CD8-positive, alpha-beta memory T cell (primary cell): ENCODE data around the gene PSD2. TPM values are rescaled to one million over a fixed set of nuclear protein-coding genes. Genes with fewer than 3 reads are reported as not detected.
"Not testable (repeated sequence)": the region's sequence is repeated elsewhere in the genome, so short reads cannot be mapped to it uniquely, and the experiment has no call there.

Experiments used
- CTCF ChIA-PET: fragments of 350-600 bp; sonication (Branson Sonifier 250); formaldehyde crosslinking; loops from one replicate; lab custom pipeline; 2021; ENCODE audit warnings: antibody characterized with exemption; lab: Charles Lee
- POLR2A ChIA-PET: fragments of 350-600 bp; sonication (Branson Sonifier 250); formaldehyde crosslinking; loops from one replicate; lab custom pipeline; 2021; ENCODE audit warnings: antibody characterized with exemption; lab: Charles Lee
- DNase-seq, 5 donors: peaks; one replicate each; pipeline versions ENCODE4 v3.0.0 to v3.0.0-alpha.2; 2020 to 2022; ENCODE audit warnings: mixed read lengths in 1 of 5
- H3K27ac ChIP-seq: one replicate; pipeline ENCODE4 v1.7.0; 2013; ENCODE audit warnings: low read depth, mild to moderate bottlenecking, low read length, moderate library complexity
- H3K27me3 ChIP-seq: 2 replicates; pipeline ENCODE4 v1.7.0; 2013; ENCODE audit warnings: low read length, mild to moderate bottlenecking; ENCODE audit not compliant: insufficient read depth, poor library complexity, severe bottlenecking
- H3K36me3 ChIP-seq: 2 replicates; pipeline ENCODE4 v1.7.0; 2013; ENCODE audit warnings: mild to moderate bottlenecking, low read length, moderate library complexity; ENCODE audit not compliant: insufficient read depth
- H3K4me1 ChIP-seq: 2 replicates; pipeline ENCODE4 v1.7.0; 2013; ENCODE audit warnings: mild to moderate bottlenecking, low read length, moderate library complexity; ENCODE audit not compliant: insufficient read depth
- H3K4me3 ChIP-seq: 2 replicates; pipeline ENCODE4 v1.7.0; 2013; ENCODE audit warnings: mild to moderate bottlenecking, low read length
- H3K9me3 ChIP-seq: 2 replicates; pipeline ENCODE4 v1.7.0; 2013; ENCODE audit warnings: mild to moderate bottlenecking, low read length
- H3K27ac Mint-ChIP-seq, 8 donors: one replicate each; pipeline ENCODE4 v1.8.0; 2020 to 2021; ENCODE audit warnings: mixed read lengths in 8 of 8, mild to moderate bottlenecking in 6 of 8, inconsistent platforms in 3 of 8, moderate library complexity in 3 of 8
- H3K27me3 Mint-ChIP-seq, 2 donors: one replicate each; pipeline ENCODE4 v1.8.0; 2020 to 2021; ENCODE audit warnings: mixed read lengths in 2 of 2, mild to moderate bottlenecking in 1 of 2, moderate library complexity in 1 of 2
- H3K36me3 Mint-ChIP-seq, 3 donors: one replicate each; pipeline ENCODE4 v1.8.0; 2020 to 2021; ENCODE audit warnings: mixed read lengths in 3 of 3, inconsistent platforms in 1 of 3, mild to moderate bottlenecking in 1 of 3
- H3K4me1 Mint-ChIP-seq, 3 donors: one replicate each; pipeline ENCODE4 v1.8.0; 2020 to 2021; ENCODE audit warnings: mixed read lengths in 3 of 3, inconsistent platforms in 1 of 3, mild to moderate bottlenecking in 1 of 3
- H3K4me3 Mint-ChIP-seq, 7 donors: one replicate each; pipeline ENCODE4 v1.8.0; 2020 to 2021; ENCODE audit warnings: mixed read lengths in 7 of 7, mild to moderate bottlenecking in 6 of 7, moderate library complexity in 4 of 7, inconsistent platforms in 2 of 7
- H3K9me3 Mint-ChIP-seq, 5 donors: one replicate each; pipeline ENCODE4 v1.8.0; 2020 to 2022; ENCODE audit warnings: mixed read lengths in 5 of 5, mild to moderate bottlenecking in 3 of 5, moderate library complexity in 2 of 5, inconsistent platforms in 1 of 5
- polyA plus RNA-seq: library from polyadenylated mRNA; unstranded; fragments of 300-500 nt; fragmentation: Illumina TruSeq; gene quantifications from one replicate; pipeline ENCODE4 v1.2.3, GENCODE V29; 2021
- total RNA-seq, 2 experiments: library from RNA; stranded (reverse); gene quantifications; one replicate each; pipeline ENCODE4 v1.2.3, GENCODE V29; 2021

The PSD2 gene
- total and polyA plus RNA-seq, 3 experiments from 2014 or later = 0.12 TPM; not detected in 2

GRCh38 chr5:139787568-139788293, 7.9 kb upstream of the PSD2 start:
- Mint-ChIP-seq H3K4me3 (peak overlapping the region; percentile 73 to 92 (median 87)), H3K4me1 (peaks cover 0 to 8% (median 8%) of the 10 kb centered on the region in 3 donors), H3K27me3 (peaks cover 14 to 26% of the 10 kb centered on the region in 2 donors), H3K36me3 (peaks cover 0 to 1% (median 0%) of the 10 kb centered on the region in 3 donors), H3K27ac (peak overlapping the region in 4 of 8 donors; percentile 42 to 77 (median 62)), H3K9me3 (no peaks in the 10 kb centered on the region)
- H3K4me1 ChIP-seq = peaks cover 10% of the 10 kb centered on the region
- H3K27me3 ChIP-seq = peaks cover 15% of the 10 kb centered on the region
- H3K36me3 ChIP-seq = no peaks in the 10 kb centered on the region
- peak overlapping the region; percentile 93 for H3K4me3 ChIP-seq
- no peaks in the 10 kb centered on the region for H3K9me3 ChIP-seq
- ChIA-PET CTCF (interaction anchor here (0.6 to 9.7 kb wide), 35 partner anchors 10 to 425 kb away, joined by 3 to 146 read pairs (median 4); partner anchors contain the start of genes NRG2 and PSD2), POLR2A (no interaction called here)
- peak overlapping the region; percentile 31 for H3K27ac ChIP-seq
- peak; percentile 76 to 85 (median 80) for DNase-seq

DNA sequence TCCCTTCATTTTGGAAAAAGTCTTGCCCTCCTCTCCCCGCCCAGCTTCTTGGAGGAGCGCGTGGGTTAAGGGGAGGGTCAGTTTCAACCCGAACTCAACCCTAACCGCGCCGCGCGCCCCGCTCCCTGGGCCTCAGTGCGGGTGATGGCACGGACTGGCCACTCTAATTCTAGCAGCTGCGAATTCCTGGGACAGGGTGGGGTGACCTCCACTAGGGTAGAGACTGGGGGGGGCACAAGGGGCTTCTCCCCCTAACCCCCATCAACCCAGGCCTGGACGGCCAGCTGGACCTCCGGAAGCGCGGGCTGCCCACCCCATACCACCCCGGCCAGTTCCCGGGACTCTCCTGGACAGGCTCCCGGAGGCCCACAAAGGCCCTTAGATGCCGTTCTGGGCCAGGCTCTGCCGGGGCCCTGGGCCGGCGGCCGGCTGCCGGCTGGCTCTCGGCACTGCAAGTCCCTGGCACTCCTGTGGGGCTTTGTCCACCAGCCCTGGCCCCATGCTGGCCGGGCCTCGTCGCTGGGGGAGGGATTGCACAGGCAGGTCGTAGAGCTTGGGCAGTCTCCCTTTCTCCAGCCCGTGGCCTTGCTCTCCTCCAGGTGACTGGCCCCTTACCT, 7.2 kb upstream of the PSD2 start:
- Histone ChIP-seq H3K4me1 (peaks cover 10% of the 10 kb centered on the region), H3K27ac (no peak overlapping the region), H3K36me3 (no peaks in the 10 kb centered on the region), H3K4me3 (no peak overlapping the region), H3K9me3 (no peaks in the 10 kb centered on the region), H3K27me3 (peaks cover 15% of the 10 kb centered on the region)
- H3K36me3 Mint-ChIP-seq = peaks cover 0 to 1% (median 0%) of the 10 kb centered on the region in 3 donors
- peak overlapping the region in 6 of 7 donors; percentile 57 to 87 (median 74) for H3K4me3 Mint-ChIP-seq
- H3K4me1 Mint-ChIP-seq = peaks cover 0 to 8% (median 8%) of the 10 kb centered on the region in 3 donors
- no peak for DNase-seq
- no peak overlapping the region for H3K27ac Mint-ChIP-seq
- POLR2A ChIA-PET = no interaction called here
- H3K9me3 Mint-ChIP-seq = no peaks in the 10 kb centered on the region
- H3K27me3 Mint-ChIP-seq = peaks cover 19 to 30% of the 10 kb centered on the region in 2 donors
- CTCF ChIA-PET = interaction anchor here (1.2 to 9.7 kb wide), 15 partner anchors 9 to 180 kb away, joined by 3 to 146 read pairs (median 7); partner anchors contain the start of gene PSD2

DNA sequence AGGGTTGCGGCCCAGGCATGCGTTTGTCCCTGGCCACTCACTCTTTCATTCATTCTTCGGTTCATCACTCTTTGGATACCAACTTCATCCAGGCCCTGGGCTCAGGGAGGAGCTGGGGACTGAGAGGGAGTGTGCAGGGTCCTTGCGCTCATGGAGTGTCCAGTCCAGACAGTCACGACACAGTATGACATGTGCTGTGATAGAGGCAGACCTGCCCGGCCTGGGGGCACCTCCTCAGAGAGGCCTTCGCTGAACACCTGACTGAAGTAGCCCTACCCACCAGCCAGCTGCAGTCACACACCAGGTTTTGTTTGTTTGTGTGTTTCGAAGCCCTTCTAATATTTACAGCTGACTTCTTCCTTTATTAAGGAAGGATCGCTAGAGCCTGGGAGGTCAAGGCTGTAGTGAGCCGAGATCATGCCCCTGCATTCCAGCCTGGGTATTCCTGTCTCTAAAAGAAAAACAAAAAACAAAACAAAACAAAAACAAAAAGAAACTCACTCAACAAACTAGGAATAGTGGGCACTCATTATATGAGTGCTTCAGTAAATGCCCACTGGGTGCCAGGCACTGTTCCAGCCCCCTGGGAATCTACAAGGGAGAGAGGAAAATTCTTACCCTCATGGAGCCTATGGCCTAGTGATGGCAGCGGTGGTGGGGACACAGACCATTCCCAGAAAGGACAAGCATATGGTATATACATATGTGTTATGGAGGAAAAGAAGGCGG, 6.3 kb upstream of the PSD2 start:
- no peaks in the 10 kb centered on the region for H3K9me3 Mint-ChIP-seq
- Histone ChIP-seq H3K27ac (no peak overlapping the region), H3K4me1 (peaks cover 10% of the 10 kb centered on the region), H3K36me3 (no peaks in the 10 kb centered on the region), H3K9me3 (no peaks in the 10 kb centered on the region), H3K4me3 (no peak overlapping the region), H3K27me3 (peaks cover 19% of the 10 kb centered on the region)
- no peak for DNase-seq
- H3K4me3 Mint-ChIP-seq = peak overlapping the region in 5 of 7 donors; percentile 11 to 70 (median 54)
- ChIA-PET CTCF (interaction anchor here (0.8 to 9.7 kb wide), 6 partner anchors 8 to 179 kb away, joined by 3 to 146 read pairs (median 4); partner anchors contain the start of gene PSD2), POLR2A (no interaction called here)
- H3K27ac Mint-ChIP-seq = peak overlapping the region in 1 of 8 donors; percentile 38
- H3K27me3 Mint-ChIP-seq = peaks cover 22 to 32% of the 10 kb centered on the region in 2 donors
- peaks cover 3 to 11% (median 10%) of the 10 kb centered on the region in 3 donors for H3K4me1 Mint-ChIP-seq
- peaks cover 0 to 1% (median 0%) of the 10 kb centered on the region in 3 donors for H3K36me3 Mint-ChIP-seq

DNA sequence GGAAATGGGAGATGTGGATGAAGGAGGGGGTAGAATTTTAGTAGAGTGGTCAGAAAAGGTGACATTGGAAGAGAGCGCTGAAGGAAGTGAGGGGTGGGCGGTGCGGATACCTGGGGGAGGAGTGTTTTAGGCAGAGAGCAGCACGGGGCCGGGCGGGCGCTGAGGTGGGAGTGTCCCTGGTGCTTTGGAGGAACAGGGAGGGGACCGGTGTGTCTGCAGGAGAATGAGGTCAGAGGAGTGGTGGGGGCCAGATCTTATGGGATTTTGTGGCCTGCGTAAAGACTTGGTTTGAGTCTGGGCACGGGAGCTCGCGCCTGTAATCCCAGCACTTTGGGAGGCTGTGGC, 5.8 kb upstream of the PSD2 start:
- H3K4me3 Mint-ChIP-seq = no peak overlapping the region
- H3K27me3 ChIP-seq = peaks cover 24% of the 10 kb centered on the region
- H3K36me3 Mint-ChIP-seq = peaks cover 0 to 1% (median 0%) of the 10 kb centered on the region in 3 donors
- CTCF ChIA-PET = interaction anchor here (0.8 to 9.7 kb wide), 8 partner anchors 8 to 178 kb away, joined by 3 to 146 read pairs (median 6); partner anchors contain the start of gene PSD2
- no peak overlapping the region for H3K4me3 ChIP-seq
- peaks cover 5 to 15% (median 13%) of the 10 kb centered on the region in 3 donors for H3K4me1 Mint-ChIP-seq
- H3K9me3 ChIP-seq = no peaks in the 10 kb centered on the region
- H3K4me1 ChIP-seq = peaks cover 10% of the 10 kb centered on the region
- no peak overlapping the region for H3K27ac ChIP-seq
- DNase-seq = no peak
- H3K36me3 ChIP-seq = no peaks in the 10 kb centered on the region
- H3K27me3 Mint-ChIP-seq = peaks cover 26 to 34% of the 10 kb centered on the region in 2 donors
- no peaks in the 10 kb centered on the region for H3K9me3 Mint-ChIP-seq
- POLR2A ChIA-PET = no interaction called here
- H3K27ac Mint-ChIP-seq = no peak overlapping the region

- Histone ChIP-seq H3K4me1 (peaks cover 7% of the 10 kb centered on the region), H3K4me3 (no peak overlapping the region), H3K9me3 (no peaks in the 10 kb centered on the region), H3K27me3 (peaks cover 29% of the 10 kb centered on the region), H3K36me3 (no peaks in the 10 kb centered on the region), H3K27ac (no peak overlapping the region)
- ChIA-PET CTCF (interaction anchor here (1.6 to 9.7 kb wide), 4 partner anchors 17 to 176 kb away, joined by 4 to 146 read pairs (median 10); no protein-coding TSS in a partner anchor), POLR2A (interaction anchor here (1.2 kb wide), 1 partner anchor 55 kb away, joined by 4 read pairs; no protein-coding TSS in a partner anchor)
- Mint-ChIP-seq H3K27me3 (peaks cover 35 to 37% of the 10 kb centered on the region in 2 donors), H3K9me3 (no peaks in the 10 kb centered on the region), H3K27ac (no peak overlapping the region), H3K4me3 (peak overlapping the region in 1 of 7 donors; percentile 18), H3K4me1 (peaks cover 5 to 25% (median 15%) of the 10 kb centered on the region in 3 donors), H3K36me3 (peaks cover 0 to 1% (median 0%) of the 10 kb centered on the region in 3 donors)
- no peak for DNase-seq
Observed at GRCh38 chr5:139792218-139792617, 3.4 kb upstream of the PSD2 start.

- H3K9me3 ChIP-seq, H3K4me1 ChIP-seq, H3K9me3 Mint-ChIP-seq, H3K27ac Mint-ChIP-seq, POLR2A ChIA-PET, H3K36me3 Mint-ChIP-seq, H3K4me3 ChIP-seq, DNase-seq, H3K36me3 ChIP-seq, H3K27ac ChIP-seq: not testable (repeated sequence)
- H3K27me3 ChIP-seq = peaks cover 32% of the 10 kb centered on the region
- Mint-ChIP-seq H3K4me3 (peak overlapping the region in 2 of 7 donors; percentile 18 to 42), H3K4me1 (peaks cover 5 to 21% (median 13%) of the 10 kb centered on the region in 3 donors), H3K27me3 (peaks cover 40 to 42% of the 10 kb centered on the region in 2 donors)
- CTCF ChIA-PET = interaction anchor here (1.6 to 9.7 kb wide), 4 partner anchors 17 to 176 kb away, joined by 4 to 146 read pairs (median 10); no protein-coding TSS in a partner anchor
Observed at GRCh38 chr5:139792655-139793054, 3.0 kb upstream of the PSD2 start.

DNA sequence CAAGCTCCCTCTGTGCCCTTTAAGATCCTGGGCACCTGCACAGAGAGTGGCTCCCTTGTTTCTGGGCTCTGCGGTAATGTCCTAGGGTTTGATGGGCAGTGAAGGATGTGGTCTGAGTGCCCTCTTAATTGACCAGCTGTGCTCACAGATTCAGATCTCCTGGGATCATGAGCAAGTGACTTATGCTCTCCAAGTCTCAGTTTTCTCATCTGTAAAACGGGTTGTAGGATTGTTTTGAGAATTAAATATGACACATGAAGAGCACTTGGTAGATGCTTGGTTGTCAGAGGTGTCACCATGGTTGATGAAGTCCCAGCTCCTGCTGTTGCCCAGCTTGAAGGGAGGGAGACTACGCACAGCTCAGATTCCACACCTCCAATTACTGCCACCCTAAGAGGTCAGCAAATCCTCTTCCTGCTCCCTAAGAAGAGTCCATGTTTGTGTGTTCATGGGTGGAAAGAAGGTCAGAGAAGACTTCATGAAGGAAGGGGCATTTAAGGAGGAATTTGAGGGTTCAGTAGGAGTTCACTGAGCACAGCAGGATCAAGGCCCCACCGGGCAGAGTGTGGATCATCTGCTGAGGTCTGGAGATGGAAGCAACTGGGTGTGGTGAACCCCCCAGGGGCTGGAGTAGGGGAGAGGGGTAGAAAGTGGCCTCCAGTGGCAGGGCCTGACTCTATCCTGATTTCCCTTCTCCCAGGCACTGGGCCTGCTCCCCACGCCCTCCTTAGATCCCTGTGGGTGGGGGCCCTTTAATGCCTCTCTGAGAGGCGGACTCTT, 1.4 kb upstream of the PSD2 start:
- no peaks in the 10 kb centered on the region for H3K36me3 ChIP-seq
- no peaks in the 10 kb centered on the region for H3K9me3 ChIP-seq
- no peak for DNase-seq
- Mint-ChIP-seq H3K4me1 (peaks cover 5 to 18% (median 8%) of the 10 kb centered on the region in 3 donors), H3K27ac (no peak overlapping the region), H3K36me3 (peaks cover 0 to 5% (median 0%) of the 10 kb centered on the region in 3 donors), H3K4me3 (peak overlapping the region; percentile 16 to 87 (median 63)), H3K27me3 (peaks cover 53 to 56% of the 10 kb centered on the region in 2 donors), H3K9me3 (no peaks in the 10 kb centered on the region)
- H3K27ac ChIP-seq = no peak overlapping the region
- ChIA-PET POLR2A (no interaction called here), CTCF (interaction anchor here (1.4 to 1.6 kb wide), 3 partner anchors 9 to 174 kb away, joined by 4 to 9 read pairs (median 5); no protein-coding TSS in a partner anchor)
- H3K4me1 ChIP-seq = no peaks in the 10 kb centered on the region
- no peak overlapping the region for H3K4me3 ChIP-seq
- peaks cover 37% of the 10 kb centered on the region for H3K27me3 ChIP-seq
